BLaER1 treated with 17β-estradiol and CSF1 and Interleukin-3, amounts not matched to agents 10 nM and 100 nM (cell line): ENCODE measurements around the gene NR4A2.

Experiments used
- H3K27ac ChIP-seq, 11 experiments: shearing (Covaris generic); formaldehyde crosslinking; 2 replicates each; pipeline ENCODE4 v1.8.1; 2022
- H3K27me3 ChIP-seq, 11 experiments: shearing (Covaris generic); formaldehyde crosslinking; 2 replicates each; pipeline ENCODE4 v1.8.1; 2022
- H3K36me3 ChIP-seq, 11 experiments: shearing (Covaris generic); formaldehyde crosslinking; 2 replicates each; pipeline ENCODE4 v1.8.1; 2022
- H3K4me1 ChIP-seq, 10 experiments: shearing (Covaris generic); formaldehyde crosslinking; 2 replicates each; pipeline ENCODE4 v1.8.1; 2022
- H3K4me2 ChIP-seq, 11 experiments: shearing (Covaris generic); formaldehyde crosslinking; 2 replicates each; pipeline ENCODE4 v1.8.1; 2022
- H3K4me3 ChIP-seq, 10 experiments: shearing (Covaris generic); formaldehyde crosslinking; 2 replicates each; pipeline ENCODE4 v1.8.1; 2022
- H3K9ac ChIP-seq, 11 experiments: shearing (Covaris generic); formaldehyde crosslinking; 2 replicates each; pipeline ENCODE4 v1.8.1; 2022
- H3K9me3 ChIP-seq, 11 experiments: shearing (Covaris generic); formaldehyde crosslinking; replicated peaks in 1 of 11; 2 replicates each; pipeline ENCODE4 v1.8.1; 2022
- H4K20me1 ChIP-seq, 11 experiments: shearing (Covaris generic); formaldehyde crosslinking; 2 replicates each; pipeline ENCODE4 v1.8.1; 2022
- Cebpa-rat ChIP-seq, 11 experiments: shearing (Covaris generic); IDR thresholded peaks; 2 replicates each; pipeline ENCODE4 v1.8.1; 2022

NR4A2 gene

GRCh38 chr2:156329031-156329926, 3.2 kb downstream of the NR4A2 start:
- Histone ChIP-seq H3K9ac (no peak overlapping the region), H3K9me3 (peaks cover 19 to 37% (median 31%) of the 10 kb centered on the region in 11 experiments), H3K27me3 (peaks cover 56 to 89% (median 81%) of the 10 kb centered on the region in 11 experiments), H3K27ac (no peak overlapping the region), H3K4me3 (peak overlapping the region in 1 of 10 experiments; percentile 33; a peak in 1 of 20 replicates), H3K4me1 (peaks cover 10 to 23% (median 19%) of the 10 kb centered on the region in 10 experiments; a peak in 19 of 20 replicates), H4K20me1 (peaks cover 0 to 6% (median 0%) of the 10 kb centered on the region in 11 experiments; a peak in 5 of 22 replicates), H3K4me2 (no peak overlapping the region), H3K36me3 (peaks cover 0 to 35% (median 0%) of the 10 kb centered on the region in 11 experiments; a peak in 4 of 22 replicates)
- no peak for TF ChIP-seq Cebpa-rat (IDR thresholded peaks at IDR 0.05)

- peaks cover 62 to 90% (median 82%) of the 10 kb centered on the region in 11 experiments for H3K27me3 ChIP-seq
- peaks cover 0 to 6% (median 0%) of the 10 kb centered on the region in 11 experiments; a peak in 4 of 22 replicates for H4K20me1 ChIP-seq
- no peak for TF ChIP-seq Cebpa-rat (IDR thresholded peaks at IDR 0.05)
- peaks cover 10 to 16% (median 14%) of the 10 kb centered on the region in 10 experiments; a peak in 19 of 20 replicates for H3K4me1 ChIP-seq
- no peak overlapping the region for H3K9ac ChIP-seq
- no peak overlapping the region for H3K4me2 ChIP-seq
- peaks cover 19 to 37% (median 31%) of the 10 kb centered on the region in 11 experiments for H3K9me3 ChIP-seq
- no peak overlapping the region for H3K4me3 ChIP-seq
- peaks cover 0 to 35% (median 0%) of the 10 kb centered on the region in 11 experiments; a peak in 4 of 22 replicates for H3K36me3 ChIP-seq
- H3K27ac ChIP-seq: no peak overlapping the region
Observed at GRCh38 chr2:156327835-156328695, 4.5 kb downstream of the NR4A2 start.

DNA sequence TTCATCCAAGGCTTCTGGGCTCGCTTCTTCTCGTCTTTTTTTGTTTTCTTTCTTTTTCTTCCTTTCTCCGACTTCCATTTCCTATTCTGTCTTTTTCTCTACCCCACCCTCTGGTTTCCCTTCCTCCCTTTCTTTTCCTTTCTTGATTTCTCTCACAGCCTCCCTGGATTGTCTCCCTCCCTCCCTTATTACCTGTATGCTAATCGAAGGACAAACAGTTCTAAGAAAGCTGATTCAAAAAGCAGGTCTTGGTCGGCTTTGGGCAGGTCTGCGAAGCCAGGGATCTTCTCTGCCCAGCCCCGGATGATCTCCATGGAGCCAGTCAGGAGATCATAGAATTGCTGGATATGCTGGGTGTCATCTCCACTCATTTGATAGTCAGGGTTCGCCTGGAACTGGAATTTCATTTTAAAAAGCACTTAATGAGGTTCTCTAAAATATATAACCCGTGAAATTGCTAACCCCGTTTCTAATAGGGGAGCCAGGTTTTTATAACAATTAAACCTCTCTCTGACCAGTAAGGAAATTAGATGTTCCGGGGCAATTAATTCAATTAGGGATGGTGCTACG, 5.9 kb downstream of the NR4A2 start:
- Histone ChIP-seq H3K4me3 (no peak overlapping the region), H3K27ac (no peak overlapping the region), H3K4me2 (no peak overlapping the region), H3K4me1 (peaks cover under 1 to 11% (median 4%) of the 10 kb centered on the region in 10 experiments; a peak in 16 of 20 replicates), H4K20me1 (peaks cover 0 to 6% (median 0%) of the 10 kb centered on the region in 11 experiments; a peak in 2 of 22 replicates), H3K9me3 (peaks cover 32 to 48% (median 43%) of the 10 kb centered on the region in 11 experiments), H3K36me3 (peaks cover 0 to 35% (median 0%) of the 10 kb centered on the region in 11 experiments; a peak in 4 of 22 replicates), H3K27me3 (peaks cover 76 to 90% (median 83%) of the 10 kb centered on the region in 11 experiments), H3K9ac (no peak overlapping the region)
- no peak for TF ChIP-seq Cebpa-rat (IDR thresholded peaks at IDR 0.05)

GRCh38 chr2:156325688-156326525, 6.6 kb downstream of the NR4A2 start:
- Histone ChIP-seq H3K4me1 (peaks cover 0 to 4% (median 0%) of the 10 kb centered on the region in 10 experiments; a peak in 5 of 20 replicates), H3K9ac (no peak overlapping the region), H3K27ac (no peak overlapping the region), H3K4me2 (no peak overlapping the region), H3K4me3 (no peak overlapping the region), H3K27me3 (peaks cover 73 to 89% (median 84%) of the 10 kb centered on the region in 11 experiments), H3K36me3 (peaks cover 0 to 35% (median 0%) of the 10 kb centered on the region in 11 experiments; a peak in 4 of 22 replicates), H4K20me1 (peaks cover 0 to 6% (median 0%) of the 10 kb centered on the region in 11 experiments; a peak in 2 of 22 replicates), H3K9me3 (peaks cover 39 to 55% (median 50%) of the 10 kb centered on the region in 11 experiments)
- no peak for TF ChIP-seq Cebpa-rat (IDR thresholded peaks at IDR 0.05)

DNA sequence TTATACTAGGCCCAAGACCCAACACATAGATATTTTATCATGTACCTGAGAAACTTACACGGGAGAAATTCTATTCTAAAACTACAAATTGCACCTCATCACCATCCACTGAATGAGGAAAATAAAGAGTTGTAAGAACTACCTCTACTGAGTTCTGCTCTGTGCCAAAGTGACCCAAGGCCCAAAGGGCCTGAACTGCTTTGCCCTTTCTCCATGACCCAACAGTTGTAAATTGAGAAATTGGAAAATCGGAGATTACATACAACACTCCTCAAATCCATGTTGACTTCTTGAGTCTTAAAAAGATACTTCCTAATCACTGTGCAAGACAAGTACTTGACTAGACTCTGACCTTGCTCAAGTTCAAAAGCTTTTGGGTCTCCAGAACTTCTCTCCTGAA, 8.8 kb downstream of the NR4A2 start:
- no peak overlapping the region for H3K9ac ChIP-seq
- H3K4me3 ChIP-seq: no peak overlapping the region
- peaks cover 52 to 67% (median 63%) of the 10 kb centered on the region in 11 experiments for H3K27me3 ChIP-seq
- H3K9me3 ChIP-seq: peaks cover 35 to 52% (median 42%) of the 10 kb centered on the region in 11 experiments
- TF ChIP-seq Cebpa-rat (IDR thresholded peaks at IDR 0.05): no peak
- H3K4me1 ChIP-seq: peaks cover 0 to 3% (median 0%) of the 10 kb centered on the region in 10 experiments; a peak in 1 of 20 replicates
- peaks cover 0 to 20% (median 0%) of the 10 kb centered on the region in 11 experiments; a peak in 4 of 22 replicates for H3K36me3 ChIP-seq
- no peak overlapping the region for H3K4me2 ChIP-seq
- no peak overlapping the region for H3K27ac ChIP-seq
- 0 out of 22 replicates have a peak, but pooled peaks cover 0 to 1% (median 0%) of the 10 kb centered on the region in 11 experiments for H4K20me1 ChIP-seq

- H3K36me3 ChIP-seq: peaks cover 0 to 14% (median 0%) of the 10 kb centered on the region in 11 experiments; a peak in 4 of 22 replicates
- H3K9ac ChIP-seq: no peak overlapping the region
- H4K20me1 ChIP-seq: no peaks in the 10 kb centered on the region
- H3K4me3 ChIP-seq: no peak overlapping the region
- TF ChIP-seq Cebpa-rat (IDR thresholded peaks at IDR 0.05): no peak
- peaks cover 42 to 57% (median 53%) of the 10 kb centered on the region in 11 experiments for H3K27me3 ChIP-seq
- H3K9me3 ChIP-seq: peaks cover 25 to 42% (median 36%) of the 10 kb centered on the region in 11 experiments; a peak in 21 of 22 replicates
- no peak overlapping the region for H3K27ac ChIP-seq
- H3K4me1 ChIP-seq: peaks cover 0 to 3% (median 0%) of the 10 kb centered on the region in 10 experiments; a peak in 1 of 20 replicates
- H3K4me2 ChIP-seq: peak overlapping the region in 2 of 11 experiments; percentile 8 to 22; a peak in 4 of 22 replicates
Observed at GRCh38 chr2:156322686-156323231, 9.8 kb downstream of the NR4A2 start.

- H3K9ac ChIP-seq: no peak overlapping the region
- no peak overlapping the region for H3K27ac ChIP-seq
- H4K20me1 ChIP-seq: no peaks in the 10 kb centered on the region
- peaks cover 0 to 3% (median 0%) of the 10 kb centered on the region in 10 experiments; a peak in 1 of 20 replicates for H3K4me1 ChIP-seq
- H3K9me3 ChIP-seq: peaks cover 23 to 38% (median 36%) of the 10 kb centered on the region in 11 experiments; a peak in 21 of 22 replicates
- H3K27me3 ChIP-seq: peaks cover 36 to 51% (median 47%) of the 10 kb centered on the region in 11 experiments
- TF ChIP-seq Cebpa-rat (IDR thresholded peaks at IDR 0.05): no peak
- no peak overlapping the region; a peak in 1 of 20 replicates for H3K4me3 ChIP-seq
- peak overlapping the region in 7 of 11 experiments; percentile 4 to 37 (median 16); a peak in 8 of 22 replicates for H3K4me2 ChIP-seq
- peaks cover 0 to 9% (median 0%) of the 10 kb centered on the region in 11 experiments; a peak in 3 of 22 replicates for H3K36me3 ChIP-seq
Observed at GRCh38 chr2:156322051-156322685, 10.4 kb downstream of the NR4A2 start.
